ENCODE measurements around the gene ATF6.

ATF6 gene

GRCh38 chr1:161943737-161944136, 177.6 kb downstream of the ATF6 start:
- Histone ChIP-seq H3K9me3 (ENCODE audit: low read depth, low read length) (no peaks in the 10 kb centered on the region), H3K36me3 (ENCODE audit: insufficient read depth, low read length) (no peaks in the 10 kb centered on the region; the same call in 1 of the 2 replicates), H3K27ac (no peak overlapping the region), H3K9ac (ENCODE audit: insufficient read length) (no peak overlapping the region), H3K4me3 (no peak overlapping the region)
- TF ChIP-seq FOXP2 (optimal IDR thresholded peaks at IDR 0.05; ENCODE audit: control extremely low read depth, extremely low read length, insufficient read depth) (no peak), EZH2 (IDR thresholded peaks at IDR 0.05) (no peak), POLR2AphosphoS5 (IDR thresholded peaks at IDR 0.05; ENCODE audit: borderline replicate concordance, low read depth, low read length) (no peak)
- DNase-seq (ENCODE audit: low read depth, low spot score): no peak

- no peak for DNase-seq (ENCODE audit: low read depth, low spot score)
- TF ChIP-seq EZH2 (IDR thresholded peaks at IDR 0.05) (no peak), FOXP2 (optimal IDR thresholded peaks at IDR 0.05; ENCODE audit: control extremely low read depth, extremely low read length, insufficient read depth) (no peak), POLR2AphosphoS5 (IDR thresholded peaks at IDR 0.05; ENCODE audit: borderline replicate concordance, low read depth, low read length) (no peak)
- Histone ChIP-seq H3K9ac (ENCODE audit: insufficient read length) (no peak overlapping the region), H3K36me3 (ENCODE audit: insufficient read depth, low read length) (no peaks in the 10 kb centered on the region; the same call in 1 of the 2 replicates), H3K4me3 (no peak overlapping the region), H3K9me3 (ENCODE audit: low read depth, low read length) (0 out of 2 replicates have a peak, but pooled peaks cover 3% of the 10 kb centered on the region), H3K27ac (no peak overlapping the region)
These were observed 178.3 kb downstream of the ATF6 start for GRCh38 chr1:161944381-161944780.

- no peak for DNase-seq (ENCODE audit: low read depth, low spot score)
- Histone ChIP-seq H3K9ac (ENCODE audit: insufficient read length) (no peak overlapping the region), H3K9me3 (ENCODE audit: low read depth, low read length) (peaks cover 7% of the 10 kb centered on the region; the same call in 1 of the 2 replicates), H3K36me3 (ENCODE audit: insufficient read depth, low read length) (peaks cover 4% of the 10 kb centered on the region), H3K27ac (no peak overlapping the region), H3K4me3 (no peak overlapping the region)
- no peak for TF ChIP-seq EZH2 (IDR thresholded peaks at IDR 0.05)
- TF ChIP-seq POLR2AphosphoS5 (IDR thresholded peaks at IDR 0.05; ENCODE audit: borderline replicate concordance, low read depth, low read length): no peak
- no peak for TF ChIP-seq FOXP2 (optimal IDR thresholded peaks at IDR 0.05; ENCODE audit: control extremely low read depth, extremely low read length, insufficient read depth)
These were observed 179.4 kb downstream of the ATF6 start for GRCh38 chr1:161945306-161946060.

DNA sequence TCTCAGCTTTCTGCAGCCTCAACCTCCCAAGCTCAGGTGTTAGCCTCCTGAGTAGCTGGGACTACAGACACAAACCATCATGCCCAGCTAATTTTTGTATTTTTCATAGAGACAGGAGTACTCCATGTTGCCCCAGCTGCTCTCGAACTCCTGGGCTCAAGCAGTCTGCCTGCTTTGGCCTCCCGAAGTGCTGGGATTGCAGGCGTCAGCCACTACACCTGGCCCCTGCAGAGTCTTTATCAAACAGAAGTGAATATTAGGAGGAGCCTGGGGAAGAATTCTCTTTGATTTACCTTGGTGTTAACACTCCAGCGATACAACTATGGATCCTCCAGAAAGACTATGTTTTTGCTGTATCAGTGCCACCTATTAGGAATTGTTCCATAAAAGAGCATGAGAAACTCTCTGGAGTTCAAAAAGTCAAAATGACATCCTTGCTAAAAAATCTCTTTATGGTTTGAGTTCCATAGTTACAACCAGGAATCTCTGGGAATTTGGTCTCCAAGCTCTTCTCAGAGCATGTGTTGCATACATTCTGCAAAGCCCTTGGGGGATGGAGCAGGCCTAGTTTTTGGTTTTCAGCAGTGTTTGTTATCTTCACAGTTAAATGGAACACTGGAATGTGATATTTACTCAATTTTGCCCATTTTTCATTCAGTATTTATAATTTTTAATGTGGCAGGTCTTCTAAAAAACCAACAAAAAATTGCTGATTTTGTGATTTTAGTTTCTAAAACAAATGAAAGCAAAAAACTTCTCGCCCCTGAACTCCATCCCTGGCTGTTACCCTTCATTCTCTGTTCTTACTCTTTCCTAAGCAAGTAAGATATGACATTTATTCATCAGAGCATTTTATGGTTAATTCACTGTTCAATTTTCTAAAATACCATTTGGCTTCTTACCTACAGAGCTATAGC, 180.2 kb downstream of the ATF6 start:
- TF ChIP-seq FOXP2 (optimal IDR thresholded peaks at IDR 0.05; ENCODE audit: control extremely low read depth, extremely low read length, insufficient read depth): no peak
- no peak for TF ChIP-seq EZH2 (IDR thresholded peaks at IDR 0.05)
- TF ChIP-seq POLR2AphosphoS5 (IDR thresholded peaks at IDR 0.05; ENCODE audit: borderline replicate concordance, low read depth, low read length): no peak
- DNase-seq (ENCODE audit: low read depth, low spot score): no peak

DNA sequence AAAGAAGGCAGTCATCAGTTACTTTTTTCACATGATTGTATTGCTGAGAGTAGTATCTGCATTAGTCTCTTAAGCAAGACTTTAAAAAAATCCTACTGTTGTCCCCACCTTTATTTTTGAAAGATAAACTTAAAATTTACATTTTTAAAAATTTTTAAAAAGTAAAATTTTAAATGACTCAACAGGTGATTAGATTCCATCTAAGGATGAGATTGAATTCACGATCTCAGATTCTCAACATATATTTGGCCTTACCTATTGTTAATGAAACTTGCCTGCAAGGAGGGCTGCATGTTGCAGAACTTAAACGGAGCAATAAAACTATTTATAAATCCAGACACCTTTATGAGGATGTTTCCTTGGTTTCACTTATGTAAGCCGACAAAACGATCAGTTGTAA, 182.3 kb downstream of the ATF6 start:
- DNase-seq (ENCODE audit: low read depth, low spot score): no peak
- H3K27ac ChIP-seq: no peak overlapping the region
- no peak for TF ChIP-seq POLR2AphosphoS5 (IDR thresholded peaks at IDR 0.05; ENCODE audit: borderline replicate concordance, low read depth, low read length)
- TF ChIP-seq FOXP2 (optimal IDR thresholded peaks at IDR 0.05; ENCODE audit: control extremely low read depth, extremely low read length, insufficient read depth): no peak
- TF ChIP-seq EZH2 (IDR thresholded peaks at IDR 0.05): no peak

More for the DNA sequence above, 180.2 kb downstream of the ATF6 start:
- H3K9ac ChIP-seq (ENCODE audit: insufficient read length): no peak overlapping the region
- peaks cover 7% of the 10 kb centered on the region; the same call in 1 of the 2 replicates for H3K9me3 ChIP-seq (ENCODE audit: low read depth, low read length)
- 0 out of 2 replicates have a peak overlapping the region, but pooled peaks have one; percentile 7 for H3K4me3 ChIP-seq
- H3K27ac ChIP-seq: peak overlapping the region; percentile 63
- peaks cover 4% of the 10 kb centered on the region for H3K36me3 ChIP-seq (ENCODE audit: insufficient read depth, low read length)

DNA sequence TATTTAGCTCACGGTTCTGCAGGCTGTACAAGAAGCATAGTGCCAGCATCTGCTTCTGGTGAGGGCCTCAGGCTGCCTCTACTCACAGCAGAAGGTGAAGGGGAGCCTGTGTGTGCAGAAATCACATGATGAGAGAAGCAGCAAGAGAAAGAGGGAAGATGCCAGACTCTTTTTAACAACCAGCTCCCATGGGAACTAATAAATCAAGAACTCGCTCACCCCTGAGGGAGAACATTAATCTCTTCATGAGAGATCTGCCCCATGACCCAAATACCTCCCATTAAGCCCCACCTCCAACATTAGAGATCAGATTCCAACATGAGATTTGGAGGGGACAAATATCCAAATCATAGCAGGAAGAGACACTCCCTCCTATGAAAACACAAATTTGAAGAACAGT, 183.4 kb downstream of the ATF6 start:
- Histone ChIP-seq H3K36me3 (ENCODE audit: insufficient read depth, low read length) (peaks cover 4% of the 10 kb centered on the region), H3K9ac (ENCODE audit: insufficient read length) (no peak overlapping the region), H3K4me3 (no peak overlapping the region), H3K9me3 (ENCODE audit: low read depth, low read length) (peaks cover 7% of the 10 kb centered on the region; the same call in 1 of the 2 replicates), H3K27ac (no peak overlapping the region)
- TF ChIP-seq POLR2AphosphoS5 (IDR thresholded peaks at IDR 0.05; ENCODE audit: borderline replicate concordance, low read depth, low read length) (no peak), EZH2 (IDR thresholded peaks at IDR 0.05) (no peak), FOXP2 (optimal IDR thresholded peaks at IDR 0.05; ENCODE audit: control extremely low read depth, extremely low read length, insufficient read depth) (no peak)
- no peak for DNase-seq (ENCODE audit: low read depth, low spot score)

More for the DNA sequence above, 182.3 kb downstream of the ATF6 start:
- H3K9me3 ChIP-seq (ENCODE audit: low read depth, low read length): peaks cover 7% of the 10 kb centered on the region; the same call in 1 of the 2 replicates
- peaks cover 4% of the 10 kb centered on the region for H3K36me3 ChIP-seq (ENCODE audit: insufficient read depth, low read length)
- H3K4me3 ChIP-seq: no peak overlapping the region
- H3K9ac ChIP-seq (ENCODE audit: insufficient read length): no peak overlapping the region

DNA sequence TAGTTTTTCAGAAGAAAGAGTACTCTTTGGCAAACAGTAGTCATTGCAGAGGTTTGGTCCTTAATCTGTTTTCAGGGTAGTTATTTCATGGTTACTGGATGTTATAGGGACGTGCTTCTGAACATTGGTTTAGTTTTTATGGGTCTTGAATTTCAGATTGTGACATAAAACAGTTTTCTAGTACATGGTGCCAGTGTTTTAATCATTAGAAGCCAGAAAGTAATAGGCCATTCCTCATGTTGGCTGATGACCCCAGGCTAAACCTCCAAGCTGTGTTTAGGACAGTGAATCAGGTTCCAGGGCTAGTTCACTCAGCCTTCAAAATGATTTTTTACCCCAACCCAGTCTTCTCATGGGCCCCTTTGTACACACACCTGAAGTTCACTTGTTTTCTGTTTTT, 184.3 kb downstream of the ATF6 start:
- Histone ChIP-seq H3K9me3 (ENCODE audit: low read depth, low read length) (peaks cover 7% of the 10 kb centered on the region; the same call in 1 of the 2 replicates), H3K9ac (ENCODE audit: insufficient read length) (no peak overlapping the region), H3K36me3 (ENCODE audit: insufficient read depth, low read length) (peaks cover 4% of the 10 kb centered on the region; the same call in 1 of the 2 replicates), H3K4me3 (no peak overlapping the region), H3K27ac (no peak overlapping the region)
- TF ChIP-seq POLR2AphosphoS5 (IDR thresholded peaks at IDR 0.05; ENCODE audit: borderline replicate concordance, low read depth, low read length): no peak
- no peak for TF ChIP-seq FOXP2 (optimal IDR thresholded peaks at IDR 0.05; ENCODE audit: control extremely low read depth, extremely low read length, insufficient read depth)
- no peak for TF ChIP-seq EZH2 (IDR thresholded peaks at IDR 0.05)
- no peak for DNase-seq (ENCODE audit: low read depth, low spot score)

- H3K36me3 ChIP-seq (ENCODE audit: insufficient read depth, low read length): peaks cover 4% of the 10 kb centered on the region; the same call in 1 of the 2 replicates
- no peak overlapping the region for H3K9ac ChIP-seq (ENCODE audit: insufficient read length)
- TF ChIP-seq POLR2AphosphoS5 (IDR thresholded peaks at IDR 0.05; ENCODE audit: borderline replicate concordance, low read depth, low read length): no peak
- peak overlapping the region; percentile 71 for H3K27ac ChIP-seq
- no peak overlapping the region for H3K4me3 ChIP-seq
- peaks cover 7% of the 10 kb centered on the region; the same call in 1 of the 2 replicates for H3K9me3 ChIP-seq (ENCODE audit: low read depth, low read length)
- no peak for DNase-seq (ENCODE audit: low read depth, low spot score)
These were observed 185.5 kb downstream of the ATF6 start for GRCh38 chr1:161951646-161952045.
